GM12873 (cell line): ENCODE results near the gene POLR1A.

Experiments
- TF ChIP-seq, protein P1 (sequence below): IDR thresholded peaks from 2 replicates; pipeline ENCODE4 v1.5.1; 2012; ENCODE audit warnings: low read depth, mild to moderate bottlenecking, moderate library complexity, low read length, control low read depth; ENCODE audit not compliant: insufficient read depth; ENCODE audit errors: missing control alignments

The POLR1A gene

DNA sequence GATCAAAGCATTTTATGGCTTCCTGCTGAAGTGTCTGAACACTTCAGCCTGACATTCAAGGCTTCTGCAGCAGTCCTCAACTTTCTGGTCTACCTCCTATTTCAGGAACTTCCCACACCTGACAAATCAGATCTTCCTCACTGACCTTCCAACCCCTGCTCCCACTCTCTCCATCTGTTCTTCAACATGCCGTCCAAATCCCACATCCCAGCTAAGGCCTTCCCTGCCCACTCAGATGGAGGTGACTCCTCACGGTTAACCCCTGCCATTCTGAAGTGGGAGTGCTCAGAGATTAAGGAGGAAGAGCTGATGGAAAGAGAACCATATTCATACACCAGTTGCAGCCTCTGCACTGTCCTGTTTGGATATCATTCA lies 104.8 kb downstream of the POLR1A start:
- TF ChIP-seq, protein P1, sequence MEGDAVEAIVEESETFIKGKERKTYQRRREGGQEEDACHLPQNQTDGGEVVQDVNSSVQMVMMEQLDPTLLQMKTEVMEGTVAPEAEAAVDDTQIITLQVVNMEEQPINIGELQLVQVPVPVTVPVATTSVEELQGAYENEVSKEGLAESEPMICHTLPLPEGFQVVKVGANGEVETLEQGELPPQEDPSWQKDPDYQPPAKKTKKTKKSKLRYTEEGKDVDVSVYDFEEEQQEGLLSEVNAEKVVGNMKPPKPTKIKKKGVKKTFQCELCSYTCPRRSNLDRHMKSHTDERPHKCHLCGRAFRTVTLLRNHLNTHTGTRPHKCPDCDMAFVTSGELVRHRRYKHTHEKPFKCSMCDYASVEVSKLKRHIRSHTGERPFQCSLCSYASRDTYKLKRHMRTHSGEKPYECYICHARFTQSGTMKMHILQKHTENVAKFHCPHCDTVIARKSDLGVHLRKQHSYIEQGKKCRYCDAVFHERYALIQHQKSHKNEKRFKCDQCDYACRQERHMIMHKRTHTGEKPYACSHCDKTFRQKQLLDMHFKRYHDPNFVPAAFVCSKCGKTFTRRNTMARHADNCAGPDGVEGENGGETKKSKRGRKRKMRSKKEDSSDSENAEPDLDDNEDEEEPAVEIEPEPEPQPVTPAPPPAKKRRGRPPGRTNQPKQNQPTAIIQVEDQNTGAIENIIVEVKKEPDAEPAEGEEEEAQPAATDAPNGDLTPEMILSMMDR = no peak

DNA sequence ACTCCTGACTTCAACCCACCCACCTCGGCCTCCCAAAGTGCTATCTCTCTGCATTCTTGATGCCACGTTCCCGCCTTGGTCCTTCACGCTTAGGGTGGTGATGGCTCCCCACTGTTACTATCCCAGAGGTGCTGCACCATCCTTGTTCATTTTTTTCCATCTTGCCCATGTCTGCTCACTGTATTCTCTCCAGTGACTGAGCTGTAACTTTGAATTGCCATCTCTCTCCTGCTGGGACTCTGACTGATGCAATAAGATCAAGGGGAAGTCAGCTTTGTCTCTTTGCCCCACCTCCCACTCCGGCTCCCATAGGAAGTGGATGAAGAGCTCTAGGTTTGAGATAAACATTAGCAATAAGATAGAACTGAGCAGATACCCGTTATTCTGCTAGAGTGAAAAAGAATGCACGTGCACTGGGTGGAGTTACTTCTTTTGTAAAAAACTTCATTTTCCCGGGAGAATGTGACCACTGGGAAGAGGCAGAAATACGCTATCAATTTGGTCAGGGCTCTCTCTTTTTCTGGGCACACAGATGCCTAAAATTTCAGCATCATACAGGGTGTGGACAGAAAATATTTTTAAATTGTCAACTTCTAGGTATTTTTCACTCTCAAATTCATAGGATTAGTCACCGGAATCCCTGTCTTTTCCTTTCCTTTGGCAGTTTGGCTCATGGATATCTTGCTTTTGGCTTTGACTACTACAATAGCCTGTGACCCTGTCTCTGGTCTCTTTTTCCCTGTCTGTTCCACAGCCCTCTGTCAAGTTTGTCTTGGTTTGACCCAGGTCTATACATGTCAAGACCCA lies 105.4 kb downstream of the POLR1A start:
- TF ChIP-seq, protein P1 = no peak

DNA sequence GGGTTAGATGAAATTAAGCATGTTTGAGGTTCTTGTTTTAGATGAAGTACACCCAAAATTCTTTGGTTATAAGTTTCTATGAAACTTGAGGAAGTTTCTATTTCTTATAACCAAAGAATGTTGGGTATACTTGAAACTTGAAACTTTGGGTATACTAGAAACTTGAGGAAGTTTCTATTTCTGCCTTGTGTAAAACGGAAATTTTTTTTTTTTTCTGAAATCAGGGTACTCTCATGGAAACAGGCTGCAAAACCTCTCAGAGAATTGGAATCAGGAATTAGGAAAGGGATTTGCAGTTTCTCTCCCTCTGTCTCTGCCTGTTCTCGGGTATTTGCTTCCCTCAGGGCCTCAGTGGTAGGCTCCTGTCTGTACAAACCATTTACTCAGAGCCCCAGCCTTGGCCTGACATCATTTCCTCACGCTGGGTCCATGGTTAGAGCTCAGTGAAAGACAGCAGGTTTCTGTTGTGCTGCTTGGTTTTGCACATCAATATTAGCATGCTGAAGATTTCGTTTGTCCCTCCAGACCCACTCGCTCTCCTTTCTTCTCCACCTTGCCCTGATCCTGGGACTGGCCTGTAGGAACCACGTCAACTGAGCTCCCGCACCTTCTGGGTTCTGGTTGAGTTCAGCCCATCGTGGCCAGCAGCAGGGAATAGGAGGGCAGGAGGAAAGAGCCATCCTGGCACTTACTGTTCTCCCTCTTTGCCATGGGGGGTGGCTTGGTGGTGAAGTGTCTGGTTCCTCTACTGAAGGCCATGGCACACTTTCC lies 106.4 kb downstream of the POLR1A start:
- TF ChIP-seq, protein P1 = no peak

DNA sequence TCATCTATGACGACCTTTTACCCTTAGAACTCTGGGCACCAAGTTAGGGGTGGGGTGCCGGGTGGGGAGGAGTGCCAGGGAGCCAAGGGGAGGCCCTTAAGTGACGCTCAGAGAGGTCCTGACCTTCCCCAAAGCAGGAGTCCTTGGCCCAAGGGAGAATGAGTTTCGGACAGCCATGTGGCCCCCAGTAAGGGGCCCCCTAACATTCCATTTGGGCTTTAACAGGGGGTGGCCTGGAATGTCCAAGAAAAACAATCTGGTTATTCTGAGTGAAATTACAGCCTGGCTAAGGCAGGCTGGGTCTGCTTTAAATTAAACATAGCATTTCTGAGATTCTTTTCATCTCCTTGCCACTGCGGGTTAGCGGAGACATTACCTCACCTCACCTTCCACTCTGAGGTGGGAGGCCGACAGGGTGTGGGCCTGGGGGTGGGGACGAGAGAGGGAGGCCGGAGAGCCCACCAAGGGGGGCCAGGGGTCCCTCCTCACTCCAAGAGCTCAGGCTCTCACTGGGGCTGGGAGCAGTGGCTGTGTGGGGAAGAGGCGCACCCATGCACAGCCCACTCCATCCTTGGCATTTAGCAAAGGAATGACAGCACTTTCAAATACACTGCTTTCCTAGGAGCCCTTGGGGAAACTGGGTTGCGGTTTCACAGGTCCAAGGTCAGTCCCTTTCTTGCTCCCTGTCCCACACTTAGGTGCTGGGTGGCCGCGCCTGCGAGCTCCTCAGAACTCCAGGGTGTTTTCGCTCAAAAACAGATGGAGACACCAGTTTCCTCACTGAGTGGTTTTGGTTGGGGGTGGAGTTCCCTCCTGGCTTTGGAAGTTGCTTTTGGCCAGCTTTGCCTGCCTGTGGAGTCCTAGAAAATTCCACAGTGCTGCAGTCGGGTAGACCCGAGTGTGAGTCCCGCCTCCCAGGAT lies 107.4 kb downstream of the POLR1A start:
- TF ChIP-seq, protein P1 = no peak

DNA sequence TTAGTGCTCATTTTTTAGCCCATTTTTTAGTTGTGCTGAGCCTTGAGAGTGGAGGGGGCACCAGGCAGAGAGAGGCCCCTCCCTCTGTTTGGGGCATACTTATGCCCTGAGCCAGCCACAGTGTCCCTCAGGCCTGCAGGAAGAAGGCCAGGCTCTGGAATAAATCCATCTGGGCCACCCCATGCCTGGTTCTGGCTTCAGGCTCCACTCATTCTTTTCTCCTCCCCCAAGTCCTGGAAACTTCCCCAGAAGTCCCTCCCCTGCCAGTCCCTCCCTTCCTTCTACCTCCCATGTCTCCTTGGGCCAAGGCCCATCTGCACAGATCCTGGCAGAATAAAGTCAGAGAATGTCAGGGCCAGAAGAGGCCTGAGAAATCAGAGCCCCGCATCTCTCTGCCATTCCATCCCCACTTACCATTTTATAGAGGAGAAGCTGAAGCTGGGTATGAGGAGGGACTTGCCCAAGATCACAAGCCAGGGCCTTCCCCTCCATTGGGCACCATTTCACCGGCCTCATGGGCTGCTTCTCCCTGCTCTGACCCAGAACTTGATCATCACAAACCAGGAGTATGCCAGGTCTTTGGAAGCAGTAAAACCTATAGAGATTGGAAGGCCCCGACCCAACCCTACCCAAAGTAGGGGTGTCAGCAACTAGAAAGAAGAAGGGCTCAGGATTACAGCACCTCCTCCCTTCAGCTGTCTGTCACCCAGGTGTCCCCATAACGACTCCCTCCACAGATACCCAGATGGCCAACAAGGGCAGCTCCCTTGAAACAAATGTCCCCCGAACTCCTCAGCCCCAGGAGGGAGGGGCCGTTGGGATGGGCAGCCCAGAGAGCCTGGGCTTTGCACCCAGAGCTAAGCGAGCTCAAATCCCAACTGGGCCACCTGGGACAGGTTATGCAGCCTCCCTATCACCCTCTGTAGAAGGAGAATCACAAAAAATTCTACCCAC lies 108.4 kb downstream of the POLR1A start:
- TF ChIP-seq, protein P1 = no peak

DNA sequence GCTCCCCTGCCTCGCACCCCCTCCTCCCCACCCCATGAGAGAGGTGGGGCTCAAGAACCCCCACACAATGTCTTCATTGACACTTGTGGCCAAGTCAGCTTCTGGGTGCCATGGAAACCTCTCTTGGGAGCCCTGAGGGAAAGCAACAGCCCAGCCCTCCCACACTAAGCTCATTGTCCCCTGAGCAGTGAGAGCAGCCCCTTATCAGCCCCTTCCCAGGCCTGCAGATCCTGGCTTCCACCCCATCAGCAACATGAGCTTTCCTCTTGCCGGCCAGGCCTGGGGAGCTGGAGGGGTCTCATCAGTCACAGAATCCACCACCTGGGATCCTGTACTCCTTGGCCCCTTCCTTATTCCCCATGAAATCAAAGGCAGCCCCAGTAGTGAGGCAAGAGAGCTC lies 109.1 kb downstream of the POLR1A start:
- TF ChIP-seq, protein P1 = no peak
